ENCODE data around the gene VPS8. TPM values are rescaled to one million over a fixed set of nuclear protein-coding genes. Genes with fewer than 3 reads are reported as not detected.

The VPS8 gene
- total and polyA plus RNA-seq, 4 donors: 4.2 to 34.9 (median 22.9) TPM

GRCh38 chr3:184908859-184909258 lies 96.9 kb downstream of the VPS8 start (continued):
- TF ChIP-seq, protein P1, sequence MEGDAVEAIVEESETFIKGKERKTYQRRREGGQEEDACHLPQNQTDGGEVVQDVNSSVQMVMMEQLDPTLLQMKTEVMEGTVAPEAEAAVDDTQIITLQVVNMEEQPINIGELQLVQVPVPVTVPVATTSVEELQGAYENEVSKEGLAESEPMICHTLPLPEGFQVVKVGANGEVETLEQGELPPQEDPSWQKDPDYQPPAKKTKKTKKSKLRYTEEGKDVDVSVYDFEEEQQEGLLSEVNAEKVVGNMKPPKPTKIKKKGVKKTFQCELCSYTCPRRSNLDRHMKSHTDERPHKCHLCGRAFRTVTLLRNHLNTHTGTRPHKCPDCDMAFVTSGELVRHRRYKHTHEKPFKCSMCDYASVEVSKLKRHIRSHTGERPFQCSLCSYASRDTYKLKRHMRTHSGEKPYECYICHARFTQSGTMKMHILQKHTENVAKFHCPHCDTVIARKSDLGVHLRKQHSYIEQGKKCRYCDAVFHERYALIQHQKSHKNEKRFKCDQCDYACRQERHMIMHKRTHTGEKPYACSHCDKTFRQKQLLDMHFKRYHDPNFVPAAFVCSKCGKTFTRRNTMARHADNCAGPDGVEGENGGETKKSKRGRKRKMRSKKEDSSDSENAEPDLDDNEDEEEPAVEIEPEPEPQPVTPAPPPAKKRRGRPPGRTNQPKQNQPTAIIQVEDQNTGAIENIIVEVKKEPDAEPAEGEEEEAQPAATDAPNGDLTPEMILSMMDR (IDR thresholded peaks at IDR 0.05; ENCODE audit: low read depth, low read length, missing input control): no peak

GRCh38 chr3:184910664-184911063 lies 98.7 kb downstream of the VPS8 start:
- no peak for DNase-seq (ENCODE audit: low spot score)
- peaks cover 2 to 5% (median 5%) of the 10 kb centered on the region in 4 donors for H3K36me3 ChIP-seq (ENCODE audit: control insufficient read depth in 4 of 4, insufficient read depth in 3 of 4, low read depth in 1 of 4, low read length in 3 of 4)
- H3K9me3 ChIP-seq (ENCODE audit: control insufficient read depth in 4 of 4, low read length in 3 of 4): no peaks in the 10 kb centered on the region
- no peaks in the 10 kb centered on the region for H3K4me1 ChIP-seq (ENCODE audit: control insufficient read depth in 4 of 4, insufficient read depth in 4 of 4, low read length in 3 of 4)
- H3K9ac ChIP-seq (ENCODE audit: low read depth in 1 of 2, low read length in 2 of 2): no peak overlapping the region
- 92% methylated on average over 6 of the region's 6 CpGs for WGBS
- no peaks in the 10 kb centered on the region for H3K27me3 ChIP-seq (ENCODE audit: control insufficient read depth in 4 of 4, insufficient read depth in 4 of 4, low read length in 3 of 4)
- TF ChIP-seq ATF3 (IDR thresholded peaks at IDR 0.05) (no peak), NR2F2 (IDR thresholded peaks at IDR 0.05) (no peak), EGR1 (IDR thresholded peaks at IDR 0.05; ENCODE audit: low read depth in 2 of 2) (no peak)
- TF ChIP-seq, protein P1 (IDR thresholded peaks at IDR 0.05; ENCODE audit: low read depth, low read length, missing input control): no peak
- TF ChIP-seq, protein P2, sequence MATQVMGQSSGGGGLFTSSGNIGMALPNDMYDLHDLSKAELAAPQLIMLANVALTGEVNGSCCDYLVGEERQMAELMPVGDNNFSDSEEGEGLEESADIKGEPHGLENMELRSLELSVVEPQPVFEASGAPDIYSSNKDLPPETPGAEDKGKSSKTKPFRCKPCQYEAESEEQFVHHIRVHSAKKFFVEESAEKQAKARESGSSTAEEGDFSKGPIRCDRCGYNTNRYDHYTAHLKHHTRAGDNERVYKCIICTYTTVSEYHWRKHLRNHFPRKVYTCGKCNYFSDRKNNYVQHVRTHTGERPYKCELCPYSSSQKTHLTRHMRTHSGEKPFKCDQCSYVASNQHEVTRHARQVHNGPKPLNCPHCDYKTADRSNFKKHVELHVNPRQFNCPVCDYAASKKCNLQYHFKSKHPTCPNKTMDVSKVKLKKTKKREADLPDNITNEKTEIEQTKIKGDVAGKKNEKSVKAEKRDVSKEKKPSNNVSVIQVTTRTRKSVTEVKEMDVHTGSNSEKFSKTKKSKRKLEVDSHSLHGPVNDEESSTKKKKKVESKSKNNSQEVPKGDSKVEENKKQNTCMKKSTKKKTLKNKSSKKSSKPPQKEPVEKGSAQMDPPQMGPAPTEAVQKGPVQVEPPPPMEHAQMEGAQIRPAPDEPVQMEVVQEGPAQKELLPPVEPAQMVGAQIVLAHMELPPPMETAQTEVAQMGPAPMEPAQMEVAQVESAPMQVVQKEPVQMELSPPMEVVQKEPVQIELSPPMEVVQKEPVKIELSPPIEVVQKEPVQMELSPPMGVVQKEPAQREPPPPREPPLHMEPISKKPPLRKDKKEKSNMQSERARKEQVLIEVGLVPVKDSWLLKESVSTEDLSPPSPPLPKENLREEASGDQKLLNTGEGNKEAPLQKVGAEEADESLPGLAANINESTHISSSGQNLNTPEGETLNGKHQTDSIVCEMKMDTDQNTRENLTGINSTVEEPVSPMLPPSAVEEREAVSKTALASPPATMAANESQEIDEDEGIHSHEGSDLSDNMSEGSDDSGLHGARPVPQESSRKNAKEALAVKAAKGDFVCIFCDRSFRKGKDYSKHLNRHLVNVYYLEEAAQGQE (IDR thresholded peaks at IDR 0.05): no peak
- no peak overlapping the region for H3K4me3 ChIP-seq (ENCODE audit: low read depth in 1 of 3, low read length in 3 of 3)
- H3K27ac ChIP-seq (ENCODE audit: low read depth in 1 of 2, low read length in 2 of 2): no peak overlapping the region

GRCh38 chr3:184911570-184911969 lies 99.6 kb downstream of the VPS8 start:
- H3K27me3 ChIP-seq (ENCODE audit: control insufficient read depth in 4 of 4, insufficient read depth in 4 of 4, low read length in 3 of 4): no peaks in the 10 kb centered on the region
- H3K4me1 ChIP-seq (ENCODE audit: control insufficient read depth in 4 of 4, insufficient read depth in 4 of 4, low read length in 3 of 4): no peaks in the 10 kb centered on the region
- H3K27ac ChIP-seq (ENCODE audit: low read depth in 1 of 2, low read length in 2 of 2): no peak overlapping the region
- H3K36me3 ChIP-seq (ENCODE audit: control insufficient read depth in 4 of 4, insufficient read depth in 3 of 4, low read depth in 1 of 4, low read length in 3 of 4): peaks cover 2 to 5% (median 5%) of the 10 kb centered on the region in 4 donors
- DNase-seq (ENCODE audit: low spot score): no peak
- H3K9me3 ChIP-seq (ENCODE audit: control insufficient read depth in 4 of 4, low read length in 3 of 4): no peaks in the 10 kb centered on the region
- no peak overlapping the region for H3K9ac ChIP-seq (ENCODE audit: low read depth in 1 of 2, low read length in 2 of 2)
- H3K4me3 ChIP-seq (ENCODE audit: low read depth in 1 of 3, low read length in 3 of 3): no peak overlapping the region
- WGBS: 93% methylated on average over 4 of the region's 4 CpGs
- no peak for TF ChIP-seq TAF1 (conservative IDR thresholded peaks at IDR 0.05)

DNA sequence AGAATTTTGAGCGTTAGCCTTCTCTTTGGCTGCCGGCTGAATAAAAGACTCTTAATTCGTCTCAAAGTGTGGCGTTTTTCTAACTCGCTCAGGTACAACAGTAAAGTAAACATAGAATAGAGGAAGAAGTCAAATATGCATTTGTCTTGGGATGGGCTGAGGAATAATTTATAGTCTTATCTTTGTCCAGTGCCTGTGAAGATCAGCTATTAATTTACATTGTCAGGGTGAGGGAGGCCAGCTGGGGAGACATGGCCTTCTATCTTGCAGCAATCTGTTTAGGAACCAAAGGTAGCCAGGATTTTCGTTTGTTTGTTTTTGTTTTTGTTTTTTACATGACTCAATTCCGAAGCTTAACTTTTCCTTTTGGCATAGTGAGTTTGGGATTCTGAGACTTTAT lies 100.2 kb downstream of the VPS8 start:
- WGBS: 94% methylated on average over 7 of the region's 7 CpGs
- Histone ChIP-seq H3K27me3 (ENCODE audit: control insufficient read depth in 4 of 4, insufficient read depth in 4 of 4, low read length in 3 of 4) (no peaks in the 10 kb centered on the region), H3K4me1 (ENCODE audit: control insufficient read depth in 4 of 4, insufficient read depth in 4 of 4, low read length in 3 of 4) (no peaks in the 10 kb centered on the region), H3K9ac (ENCODE audit: low read depth in 1 of 2, low read length in 2 of 2) (no peak overlapping the region), H3K36me3 (ENCODE audit: control insufficient read depth in 4 of 4, insufficient read depth in 3 of 4, low read depth in 1 of 4, low read length in 3 of 4) (peaks cover 2 to 8% (median 6%) of the 10 kb centered on the region in 4 donors), H3K9me3 (ENCODE audit: control insufficient read depth in 4 of 4, low read length in 3 of 4) (no peaks in the 10 kb centered on the region), H3K27ac (ENCODE audit: low read depth in 1 of 2, low read length in 2 of 2) (no peak overlapping the region), H3K4me3 (ENCODE audit: low read depth in 1 of 3, low read length in 3 of 3) (no peak overlapping the region)
- DNase-seq (ENCODE audit: low spot score): no peak
- TF ChIP-seq NR2F2 (IDR thresholded peaks at IDR 0.05): no peak
- no peak for TF ChIP-seq YY1 (IDR thresholded peaks at IDR 0.05)
- no peak for TF ChIP-seq HNF4A (conservative IDR thresholded peaks at IDR 0.05)
- TF ChIP-seq FOXA2 (IDR thresholded peaks at IDR 0.05): no peak
- TF ChIP-seq, protein P2 (IDR thresholded peaks at IDR 0.05): no peak
- no peak for TF ChIP-seq RXRA (IDR thresholded peaks at IDR 0.05)
- TF ChIP-seq, protein P1 (IDR thresholded peaks at IDR 0.05; ENCODE audit: low read depth, low read length, missing input control): no peak
- TF ChIP-seq TAF1 (conservative IDR thresholded peaks at IDR 0.05): no peak

All from liver (tissue), 9 donors.